HepG2 (cell line): Measurements from ENCODE around the gene SYNC. TPM values are rescaled to one million over a fixed set of nuclear protein-coding genes. Genes with fewer than 3 reads are reported as not detected.
"Not testable (repeated sequence)": the region's sequence is repeated elsewhere in the genome, so short reads cannot be mapped to it uniquely, and the experiment has no call there.

Experiments used
- ATAC-seq: fragments of 200-7000 bp; cut with Tn5 transposase; 3 replicates; pipeline ENCODE4 v1.9.1; 2020; ENCODE audit warnings: mild to moderate bottlenecking, moderate library complexity
- BruUV-seq: library from RNA; stranded (reverse); fragments of 400-500 nt; replicated peaks from 2 replicates; lab custom pipeline; 2021; lab: Mats Ljungman, UMichigan
- CTCF ChIA-PET: fragments of 300-600 bp; formaldehyde crosslinking; extraction: SDS; loops from one replicate; lab custom pipeline; 2021; ENCODE audit warnings: low total read pairs, inconsistent platforms, low intra/inter-chr PET ratio; lab: Yijun Ruan, JAX
- POLR2A ChIA-PET: fragments of 350-600 bp; sonication (Branson Sonifier 250); formaldehyde crosslinking; loops from one replicate; lab custom pipeline; 2020; ENCODE audit warnings: antibody characterized with exemption, inconsistent platforms; lab: Yijun Ruan, JAX
- DNase-seq: peaks from one replicate; pipeline ENCODE4 v3.0.0-alpha.2; 2015; ENCODE audit warnings: low spot score
- FAIRE-seq: peaks from 3 replicates; lab custom pipeline; 2011; peaks lifted over from hg19 to GRCh38; lab: Jason Lieb, UNC
- H2AFZ ChIP-seq: one replicate; pipeline ENCODE4 v1.6.1; 2011; ENCODE audit warnings: low read length, inconsistent platforms
- H3K27ac ChIP-seq: fragments of 300-600 bp; 3 replicates; pipeline ENCODE4 v1.8.0; 2011; ENCODE audit warnings: mixed run types, mild to moderate bottlenecking, mixed read lengths, low read length, inconsistent platforms; ENCODE audit not compliant: insufficient read depth; ENCODE audit errors: extremely low read length
- H3K27me3 ChIP-seq, 2 experiments: fragments of 200-600 bp in 1 of 2; 2 replicates in 1 of 2; 3 replicates in 1 of 2; pipeline versions ENCODE4 v1.6.0 to v1.8.0; 2011; ENCODE audit warnings: low read length in 2 of 2, mild to moderate bottlenecking in 2 of 2, moderate library complexity in 2 of 2, inconsistent platforms in 1 of 2; ENCODE audit not compliant: insufficient read depth in 2 of 2, control insufficient read depth in 1 of 2
- H3K36me3 ChIP-seq, 2 experiments: fragments of 200-600 bp in 1 of 2; replicated peaks in 1 of 2; 2 replicates in 1 of 2; 3 replicates in 1 of 2; pipeline versions ENCODE4 v1.5.1 to v1.8.0; 2011; ENCODE audit warnings: low read length in 2 of 2, inconsistent platforms in 1 of 2; ENCODE audit not compliant: insufficient read depth in 2 of 2, control insufficient read depth in 1 of 2
- H3K4me1 ChIP-seq: 2 replicates; pipeline ENCODE4 v1.5.1; 2012; ENCODE audit warnings: low read length, inconsistent platforms; ENCODE audit not compliant: insufficient read depth
- H3K4me2 ChIP-seq: 2 replicates; pipeline ENCODE4 v1.6.0; 2011; ENCODE audit warnings: low read depth, low read length, inconsistent platforms
- H3K4me3 ChIP-seq, 3 experiments: fragments of 200-600 bp in 1 of 3; sonication (generic), shearing (Covaris generic) in 1 of 3; replicated peaks in 1 of 3; 2 replicates each; pipeline ENCODE4 v1.5.1; 2011 to 2016; ENCODE audit warnings: low read length in 3 of 3, inconsistent platforms in 2 of 3, low read depth in 2 of 3, mild to moderate bottlenecking in 2 of 3, control low read depth in 1 of 3, mixed read lengths in 1 of 3; ENCODE audit not compliant: insufficient read depth in 1 of 3
- H3K79me2 ChIP-seq: one replicate; pipeline ENCODE4 v1.6.1; 2011; ENCODE audit warnings: low read length, inconsistent platforms; ENCODE audit not compliant: insufficient read depth
- H3K9ac ChIP-seq: 2 replicates; pipeline ENCODE4 v1.6.0; 2011; ENCODE audit warnings: mild to moderate bottlenecking, low read depth, low read length, inconsistent platforms; ENCODE audit not compliant: insufficient read depth
- H3K9me3 ChIP-seq: 2 replicates; pipeline ENCODE4 v1.5.1; 2012; ENCODE audit warnings: mild to moderate bottlenecking, low read length
- H4K20me1 ChIP-seq: 2 replicates; pipeline ENCODE4 v1.6.0; 2011; ENCODE audit warnings: inconsistent platforms, mild to moderate bottlenecking, low read length, moderate library complexity; ENCODE audit not compliant: insufficient read depth
- JUNB ChIP-seq: sonication (generic); formaldehyde crosslinking; IDR thresholded peaks from 2 replicates; pipeline ENCODE4 v1.8.0; 2022; ENCODE audit warnings: missing genetic modification reagents, mild to moderate bottlenecking, borderline replicate concordance
- KLF12 ChIP-seq: sonication (generic); formaldehyde crosslinking; IDR thresholded peaks from 2 replicates; pipeline ENCODE4 v1.4.0; 2020; ENCODE audit warnings: missing genetic modification reagents, borderline replicate concordance
- MAF1 ChIP-seq: sonication (generic); formaldehyde crosslinking; IDR thresholded peaks from 2 replicates; pipeline ENCODE4 v1.5.0; 2020; ENCODE audit warnings: missing genetic modification reagents, borderline replicate concordance
- RBAK ChIP-seq: sonication (generic); formaldehyde crosslinking; IDR thresholded peaks from 2 replicates; pipeline ENCODE4 v1.5.1; 2020; ENCODE audit warnings: mild to moderate bottlenecking, missing genetic modification reagents
- REL ChIP-seq: sonication (generic); formaldehyde crosslinking; conservative IDR thresholded peaks from 2 replicates; pipeline ENCODE4 v1.8.0; 2022; ENCODE audit warnings: mild to moderate bottlenecking, missing genetic modification reagents, moderate library complexity
- ZNF10 ChIP-seq: sonication (generic); formaldehyde crosslinking; IDR thresholded peaks from 2 replicates; pipeline ENCODE4 v1.4.0; 2020; ENCODE audit warnings: mild to moderate bottlenecking, low read depth, missing genetic modification reagents, borderline replicate concordance
- ZNF3 ChIP-seq: IDR thresholded peaks from 2 replicates; pipeline ENCODE4 v1.7.0; 2017; ENCODE audit warnings: inconsistent platforms
- ZNF773 ChIP-seq: sonication (generic); formaldehyde crosslinking; IDR thresholded peaks from 2 replicates; pipeline ENCODE4 v1.4.0; 2020; ENCODE audit warnings: missing genetic modification reagents, borderline replicate concordance
- WGBS: methylation state at CpG from one replicate; pipeline ENCODE4 v1.1.6; 2017; ENCODE audit warnings: low lambda C conversion rate; 5-methylcytosine and 5-hydroxymethylcytosine counted together
- in situ Hi-C: cut with HindIII; loops from 2 replicates; pipeline ENCODE4 v1.10.0; 2017; ENCODE audit warnings: low pct_unique_long_range_greater_than_20kb; ENCODE audit not compliant: extremely low pct_ligation_motif_present
- intact Hi-C: fragments of 100-400 bp; cut with micrococcal nuclease; formaldehyde crosslinking; loops from one replicate; pipeline ENCODE4 v1.10.0; 2022; ENCODE audit not compliant: unreplicated experiment
- polyA plus RNA-seq, 8 experiments: library from polyadenylated mRNA; depleted of rRNA in 3 of 8; stranded (reverse) in 7 of 8; unstranded in 1 of 8; fragments of >200 nt; fragmentation: Illumina TruSeq in 4 of 8; extraction: Trizol in 4 of 8; gene quantifications; 2 replicates each; pipeline versions ENCODE4 v1.2.1 to v1.2.3, GENCODE V29; 2011 to 2016; ENCODE audit warnings: low read depth in 4 of 8, missing spikeins in 1 of 8, mixed read lengths in 1 of 8; ENCODE audit not compliant: insufficient read depth in 1 of 8
- total RNA-seq, 5 experiments: library from RNA; depleted of rRNA; stranded (reverse); fragments of >200 nt; fragmentation: Illumina TruSeq; extraction: Trizol; gene quantifications; 2 replicates each; pipeline ENCODE4 v1.2.3, GENCODE V29; 2016; ENCODE audit warnings: low read depth in 1 of 5
- TF ChIP-seq, protein P1 (sequence below), 2 experiments: sonication (generic) in 1 of 2; formaldehyde crosslinking in 1 of 2; IDR thresholded peaks; 2 replicates each; pipeline versions ENCODE4 v1.4.0 to v1.6.1; 2016 to 2020; ENCODE audit warnings: borderline replicate concordance in 1 of 2, low read depth in 1 of 2, mild to moderate bottlenecking in 1 of 2, missing genetic modification reagents in 1 of 2
- TF ChIP-seq, protein P2 (sequence below): sonication (generic); formaldehyde crosslinking; conservative IDR thresholded peaks from 2 replicates; pipeline ENCODE4 v1.8.0; 2022; ENCODE audit warnings: low read depth, missing genetic modification reagents

The SYNC gene
- total and polyA plus RNA-seq, 2 of the 13 experiments (the other 11 are each of a cell fraction or from before 2014, with no cell fraction given), result 2.4 to 5.4 TPM

DNA sequence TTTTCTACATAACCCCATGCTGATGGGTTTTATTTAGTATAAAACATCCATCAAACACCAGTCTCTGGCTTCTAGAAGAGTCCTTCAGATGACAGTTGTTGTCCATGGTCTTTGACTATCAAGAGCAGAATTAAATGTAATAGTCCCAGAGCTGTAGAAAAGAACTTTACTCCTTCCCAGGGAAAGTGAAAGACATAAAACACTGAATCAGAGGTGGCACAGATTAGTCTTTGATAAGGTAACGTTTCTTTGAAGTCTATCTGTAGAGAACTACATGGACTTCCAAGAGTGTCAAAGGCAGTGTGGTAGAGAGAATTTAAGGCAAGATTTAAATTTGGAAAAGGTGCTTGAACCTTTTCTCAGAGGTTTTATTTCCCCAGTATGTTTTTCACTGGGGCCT, 21.9 kb downstream of the SYNC start:
- H3K36me3 ChIP-seq, result peaks cover 9 to 73% of the 10 kb centered on the region in 2 experiments
- no peak overlapping the region for H2AFZ ChIP-seq
- intact Hi-C loops, result no loop called here
- no peaks in the 10 kb centered on the region for H3K9me3 ChIP-seq
- ChIA-PET POLR2A (no interaction called here), CTCF (no interaction called here)
- DNase-seq, result no peak
- no peak overlapping the region for H3K27ac ChIP-seq
- H3K9ac ChIP-seq, result no peak overlapping the region
- no peaks in the 10 kb centered on the region for H3K4me1 ChIP-seq
- no peak for FAIRE-seq
- H4K20me1 ChIP-seq, result no peaks in the 10 kb centered on the region; the same call in 1 of the 2 replicates
- BruUV-seq, result TSS peak; percentile 34
- H3K4me2 ChIP-seq, result no peak overlapping the region
- no peaks in the 10 kb centered on the region for H3K27me3 ChIP-seq
- no peak for ATAC-seq
- TF ChIP-seq, protein P1, sequence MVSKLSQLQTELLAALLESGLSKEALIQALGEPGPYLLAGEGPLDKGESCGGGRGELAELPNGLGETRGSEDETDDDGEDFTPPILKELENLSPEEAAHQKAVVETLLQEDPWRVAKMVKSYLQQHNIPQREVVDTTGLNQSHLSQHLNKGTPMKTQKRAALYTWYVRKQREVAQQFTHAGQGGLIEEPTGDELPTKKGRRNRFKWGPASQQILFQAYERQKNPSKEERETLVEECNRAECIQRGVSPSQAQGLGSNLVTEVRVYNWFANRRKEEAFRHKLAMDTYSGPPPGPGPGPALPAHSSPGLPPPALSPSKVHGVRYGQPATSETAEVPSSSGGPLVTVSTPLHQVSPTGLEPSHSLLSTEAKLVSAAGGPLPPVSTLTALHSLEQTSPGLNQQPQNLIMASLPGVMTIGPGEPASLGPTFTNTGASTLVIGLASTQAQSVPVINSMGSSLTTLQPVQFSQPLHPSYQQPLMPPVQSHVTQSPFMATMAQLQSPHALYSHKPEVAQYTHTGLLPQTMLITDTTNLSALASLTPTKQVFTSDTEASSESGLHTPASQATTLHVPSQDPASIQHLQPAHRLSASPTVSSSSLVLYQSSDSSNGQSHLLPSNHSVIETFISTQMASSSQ (IDR thresholded peaks at IDR 0.05; ENCODE audit: low read depth), result no peak
- TF ChIP-seq, protein P1 (CRISPR knock-in tag; IDR thresholded peaks at IDR 0.05; ENCODE audit: borderline replicate concordance), result no peak
- TF ChIP-seq RBAK (CRISPR knock-in tag) (no peak), JUNB (CRISPR knock-in tag) (no peak), ZNF3 (CRISPR knock-in tag) (no peak), KLF12 (no peak), ZNF10 (CRISPR knock-in tag) (no peak), ZNF773 (CRISPR knock-in tag) (no peak), REL (CRISPR knock-in tag) (no peak), MAF1 (no peak)
- TF ChIP-seq, protein P2, sequence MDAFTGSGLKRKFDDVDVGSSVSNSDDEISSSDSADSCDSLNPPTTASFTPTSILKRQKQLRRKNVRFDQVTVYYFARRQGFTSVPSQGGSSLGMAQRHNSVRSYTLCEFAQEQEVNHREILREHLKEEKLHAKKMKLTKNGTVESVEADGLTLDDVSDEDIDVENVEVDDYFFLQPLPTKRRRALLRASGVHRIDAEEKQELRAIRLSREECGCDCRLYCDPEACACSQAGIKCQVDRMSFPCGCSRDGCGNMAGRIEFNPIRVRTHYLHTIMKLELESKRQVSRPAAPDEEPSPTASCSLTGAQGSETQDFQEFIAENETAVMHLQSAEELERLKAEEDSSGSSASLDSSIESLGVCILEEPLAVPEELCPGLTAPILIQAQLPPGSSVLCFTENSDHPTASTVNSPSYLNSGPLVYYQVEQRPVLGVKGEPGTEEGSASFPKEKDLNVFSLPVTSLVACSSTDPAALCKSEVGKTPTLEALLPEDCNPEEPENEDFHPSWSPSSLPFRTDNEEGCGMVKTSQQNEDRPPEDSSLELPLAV (CRISPR knock-in tag), result no peak
- H3K79me2 ChIP-seq, result no peaks in the 10 kb centered on the region
- in situ Hi-C loops, result no loop called here
- H3K4me3 ChIP-seq, result no peak overlapping the region
- WGBS, result 100% methylated on average over 1 of the region's 1 CpG

DNA sequence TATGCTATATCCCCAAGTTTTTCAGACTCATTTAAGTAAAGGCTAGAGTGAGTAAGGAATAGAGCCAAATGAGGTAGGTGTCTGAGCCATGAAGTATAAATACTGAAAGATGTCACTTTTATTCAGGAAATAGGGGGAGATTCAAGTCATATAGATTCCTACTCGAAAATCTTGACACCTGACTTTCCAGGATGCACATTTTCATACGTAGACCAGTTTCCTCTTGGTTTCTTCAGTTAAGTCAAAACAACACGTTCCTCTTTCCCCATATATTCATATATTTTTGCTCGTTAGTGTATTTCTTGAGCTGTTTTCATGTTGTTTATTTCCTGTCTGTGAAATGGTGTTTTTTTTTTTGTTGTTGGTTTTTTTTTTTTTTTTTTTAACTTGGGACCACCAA, 22.6 kb downstream of the SYNC start:
- H3K27me3 ChIP-seq, DNase-seq, H3K79me2 ChIP-seq, H2AFZ ChIP-seq, H3K4me1 ChIP-seq, POLR2A ChIA-PET, H4K20me1 ChIP-seq, H3K9ac ChIP-seq, H3K4me2 ChIP-seq, intact Hi-C loops, in situ Hi-C loops, H3K4me3 ChIP-seq, H3K27ac ChIP-seq, CTCF ChIA-PET, H3K9me3 ChIP-seq, ATAC-seq: not testable (repeated sequence)
- peak; percentile 54 for FAIRE-seq
- peaks cover 9 to 69% of the 10 kb centered on the region in 2 experiments for H3K36me3 ChIP-seq
- TSS peak; percentile 37 for BruUV-seq
- WGBS, result 97% methylated on average over 4 of the region's 4 CpGs
